ENCODE results near the gene C16orf82.

C16orf82 gene

DNA sequence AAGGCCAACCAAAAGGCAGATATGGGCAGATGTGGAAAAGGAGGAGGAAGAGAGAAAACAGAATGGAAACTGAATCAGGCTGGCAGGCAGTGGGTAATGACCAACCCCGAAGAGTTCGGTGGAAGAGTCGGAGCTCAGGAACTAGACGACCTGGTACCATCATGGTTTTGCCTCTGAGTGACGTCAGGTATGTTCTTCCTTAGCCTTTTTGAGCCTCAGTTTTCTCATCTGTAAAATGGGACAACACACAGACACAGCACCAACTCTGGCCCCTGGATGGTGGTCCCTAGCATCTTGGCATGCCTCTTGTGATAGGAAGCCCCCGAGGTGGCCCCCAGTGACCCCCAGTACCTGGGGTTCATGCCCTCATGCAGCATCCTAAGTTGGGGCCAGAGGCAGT lies 37.2 kb upstream of the C16orf82 start:
- DNase-seq: no peak
- Histone ChIP-seq H3K9me3 (peaks cover 3% of the 10 kb centered on the region; the same call in 1 of the 2 replicates), H3K27me3 (no peaks in the 10 kb centered on the region), H3K4me3 (ENCODE audit: low read depth, low read length) (no peak overlapping the region), H3K4me1 (no peaks in the 10 kb centered on the region), H3K36me3 (no peaks in the 10 kb centered on the region)
- TF ChIP-seq CTCF (IDR thresholded peaks at IDR 0.05; ENCODE audit: low read depth, low read length): no peak

GRCh38 chr16:27033281-27033979 lies 33.3 kb upstream of the C16orf82 start:
- TF ChIP-seq CTCF (IDR thresholded peaks at IDR 0.05; ENCODE audit: low read depth, low read length): no peak
- H3K27me3 ChIP-seq: no peaks in the 10 kb centered on the region
- no peaks in the 10 kb centered on the region for H3K4me1 ChIP-seq
- no peak for DNase-seq
- H3K9me3 ChIP-seq: peaks cover 3% of the 10 kb centered on the region; the same call in 1 of the 2 replicates
- no peaks in the 10 kb centered on the region for H3K36me3 ChIP-seq
- no peak overlapping the region for H3K4me3 ChIP-seq (ENCODE audit: low read depth, low read length)

DNA sequence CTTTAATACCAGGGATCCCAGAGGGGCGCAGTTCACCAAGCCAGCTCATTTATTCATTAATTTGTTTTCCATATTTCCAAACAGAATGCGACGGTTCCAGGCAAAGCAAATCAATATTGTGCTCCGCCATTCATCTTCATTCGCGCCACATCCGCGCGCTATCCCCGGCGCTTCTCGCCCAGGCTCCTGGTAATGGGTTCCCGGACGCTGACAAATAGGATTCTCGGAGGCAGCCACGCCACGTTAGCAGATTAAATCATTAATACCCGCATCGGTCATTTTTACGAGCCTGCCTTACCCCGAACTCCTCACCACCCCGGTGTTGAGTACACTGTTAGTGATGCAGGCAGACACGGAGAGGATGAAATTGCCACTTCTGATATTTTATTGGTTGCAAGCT lies 26.0 kb upstream of the C16orf82 start:
- Histone ChIP-seq H3K9me3 (peaks cover 4% of the 10 kb centered on the region; the same call in 1 of the 2 replicates), H3K36me3 (no peaks in the 10 kb centered on the region), H3K4me3 (ENCODE audit: low read depth, low read length) (no peak overlapping the region), H3K27me3 (no peaks in the 10 kb centered on the region), H3K4me1 (no peaks in the 10 kb centered on the region)
- TF ChIP-seq CTCF (IDR thresholded peaks at IDR 0.05; ENCODE audit: low read depth, low read length): no peak
- DNase-seq: no peak

GRCh38 chr16:27046958-27047518 lies 19.7 kb upstream of the C16orf82 start:
- no peaks in the 10 kb centered on the region for H3K27me3 ChIP-seq
- no peaks in the 10 kb centered on the region for H3K36me3 ChIP-seq
- TF ChIP-seq CTCF (IDR thresholded peaks at IDR 0.05; ENCODE audit: low read depth, low read length): no peak
- no peaks in the 10 kb centered on the region for H3K4me1 ChIP-seq
- no peak overlapping the region for H3K4me3 ChIP-seq (ENCODE audit: low read depth, low read length)
- DNase-seq: no peak
- H3K9me3 ChIP-seq: no peaks in the 10 kb centered on the region; the same call in 1 of the 2 replicates

GRCh38 chr16:27048316-27048715 lies 18.4 kb upstream of the C16orf82 start:
- no peak for DNase-seq
- Histone ChIP-seq H3K36me3 (no peaks in the 10 kb centered on the region), H3K27me3 (no peaks in the 10 kb centered on the region), H3K4me3 (ENCODE audit: low read depth, low read length) (no peak overlapping the region), H3K4me1 (no peaks in the 10 kb centered on the region), H3K9me3 (no peaks in the 10 kb centered on the region; the same call in 1 of the 2 replicates)
- TF ChIP-seq CTCF (IDR thresholded peaks at IDR 0.05; ENCODE audit: low read depth, low read length): no peak

DNA sequence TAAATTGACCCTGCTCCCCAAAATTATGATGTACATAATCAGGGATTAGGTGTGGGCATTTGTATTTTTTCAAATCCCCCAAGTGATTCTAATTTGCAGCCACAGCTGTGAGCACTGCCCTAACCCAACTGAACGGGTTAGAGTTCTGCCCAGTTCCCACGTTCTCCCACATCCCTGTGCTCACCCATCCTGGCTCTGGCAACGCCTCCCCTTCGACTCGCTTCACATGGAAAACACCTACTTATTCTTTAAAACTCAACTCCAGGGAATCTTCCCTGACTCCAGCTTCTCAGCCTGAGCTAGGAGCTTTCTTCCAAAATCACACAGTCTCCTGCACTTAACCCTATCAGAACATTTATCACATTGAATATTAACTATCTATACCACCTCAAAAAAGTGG lies 17.6 kb upstream of the C16orf82 start:
- TF ChIP-seq CTCF (IDR thresholded peaks at IDR 0.05; ENCODE audit: low read depth, low read length): no peak
- no peaks in the 10 kb centered on the region for H3K27me3 ChIP-seq
- no peaks in the 10 kb centered on the region for H3K36me3 ChIP-seq

More for the DNA sequence above, 17.6 kb upstream of the C16orf82 start:
- H3K9me3 ChIP-seq: no peaks in the 10 kb centered on the region
- no peak for DNase-seq
- no peak overlapping the region for H3K4me3 ChIP-seq (ENCODE audit: low read depth, low read length)
- H3K4me1 ChIP-seq: no peaks in the 10 kb centered on the region

All from BE2C (cell line).